GM18867 (cell line): Measurements from ENCODE around the gene METTL16.
"Not testable (repeated sequence)": the region's sequence is repeated elsewhere in the genome, so short reads cannot be mapped to it uniquely, and the experiment has no call there.

Experiments
- ATAC-seq: cut with Tn5 transposase; IDR thresholded peaks from one replicate; pipeline ENCODE4 v1.9.1; 2021; ENCODE audit warnings: mild to moderate bottlenecking, moderate library complexity; ENCODE audit not compliant: unreplicated experiment

METTL16 gene

GRCh38 chr17:2511462-2512369 lies at the start of gene METTL16:
TSS of gene METTL16 (minus strand) at chr17:2511888. CDS start at chr17:2502331, 9,557 bp downstream.
- peak; percentile 94 for ATAC-seq

GRCh38 chr17:2560658-2561057 lies 49.0 kb upstream of the METTL16 start:
- ATAC-seq = no peak

- no peak for ATAC-seq
Measured at GRCh38 chr17:2551928-2552327, 40.2 kb upstream of the METTL16 start.

GRCh38 chr17:2551493-2551892 lies 39.8 kb upstream of the METTL16 start:
- ATAC-seq = no peak

DNA sequence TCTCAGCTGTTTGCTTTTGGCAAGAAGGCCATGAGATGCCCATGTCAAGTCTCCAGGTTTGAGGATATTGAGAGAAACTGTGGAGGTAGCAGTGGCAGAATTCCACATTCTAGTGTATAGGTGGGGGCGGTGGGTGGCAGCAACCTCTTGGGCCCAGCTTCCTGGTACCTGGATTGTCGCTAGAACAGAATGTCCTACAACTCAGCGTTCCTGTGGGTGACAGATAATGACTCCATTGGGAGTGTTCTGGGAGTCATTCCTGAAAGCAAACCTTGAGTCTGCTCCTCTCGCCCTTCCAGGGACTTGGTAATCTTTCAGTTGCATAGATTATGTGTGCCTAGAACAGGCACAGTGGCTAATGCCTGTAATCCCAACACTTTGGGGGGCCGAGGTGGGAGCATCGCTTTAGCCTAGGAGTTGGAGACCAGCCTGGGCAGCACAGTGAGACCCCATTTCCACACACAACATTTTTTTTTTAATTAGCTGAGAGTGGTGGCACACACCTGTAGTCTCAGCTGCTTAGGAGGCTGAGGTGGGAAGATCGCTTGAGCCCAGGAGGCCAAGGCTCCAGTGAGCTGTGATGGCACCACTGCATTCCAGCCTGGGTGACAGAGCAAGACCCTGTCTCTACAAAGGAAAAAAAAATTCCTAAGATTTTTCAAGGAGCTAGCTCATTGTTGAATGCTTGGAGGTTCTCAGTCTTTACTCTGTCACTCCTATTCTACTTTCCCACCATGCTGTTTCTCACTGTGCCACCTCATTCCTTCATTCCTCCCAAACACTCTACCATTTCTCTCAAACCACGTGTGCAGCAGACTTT lies 37.9 kb upstream of the METTL16 start:
- no peak for ATAC-seq

- ATAC-seq = not testable (repeated sequence)
Measured at GRCh38 chr17:2548026-2548425, 36.3 kb upstream of the METTL16 start.

DNA sequence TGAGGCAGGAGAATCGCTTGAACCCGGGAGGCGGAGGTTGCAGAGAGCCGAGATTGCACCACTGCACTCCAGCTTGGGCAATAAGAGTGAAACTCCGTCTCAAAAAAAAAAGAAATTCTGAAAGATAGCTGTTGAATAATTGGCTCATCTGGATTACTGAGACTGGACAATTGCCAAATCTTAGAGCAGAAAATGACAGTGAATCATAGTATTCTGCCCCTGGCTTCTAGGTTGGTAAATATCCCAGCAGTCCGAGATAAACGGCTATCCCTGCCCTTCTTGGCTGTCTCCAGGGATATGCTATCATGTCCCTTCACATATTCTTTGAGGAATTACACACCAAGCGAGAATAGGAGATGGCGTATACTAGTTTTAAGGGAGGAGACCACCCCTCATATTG lies 35.5 kb upstream of the METTL16 start:
- ATAC-seq = no peak

- ATAC-seq = no peak
Measured at GRCh38 chr17:2545393-2545792, 33.7 kb upstream of the METTL16 start.

DNA sequence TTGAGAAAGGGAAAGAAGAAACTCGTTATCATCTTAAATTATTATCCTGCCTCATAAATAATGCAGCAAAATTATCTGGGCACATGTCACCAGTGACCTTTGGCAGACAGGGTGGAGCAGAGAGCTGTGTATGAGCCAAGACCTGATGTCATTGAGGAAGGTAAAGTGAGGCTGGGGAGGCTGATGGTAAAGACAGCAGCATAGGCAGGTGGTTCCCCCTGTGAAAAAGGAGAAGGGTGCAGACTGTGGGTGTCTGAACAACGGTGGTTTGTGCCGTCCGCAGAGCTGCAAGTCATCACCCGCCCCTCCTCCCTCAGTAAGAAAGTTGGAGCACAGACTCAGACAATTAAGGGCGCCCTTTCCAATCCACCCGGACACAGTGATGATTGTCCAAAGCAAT lies 30.8 kb upstream of the METTL16 start:
- ATAC-seq = no peak

GRCh38 chr17:2542056-2542455 lies 30.4 kb upstream of the METTL16 start:
- ATAC-seq = no peak

DNA sequence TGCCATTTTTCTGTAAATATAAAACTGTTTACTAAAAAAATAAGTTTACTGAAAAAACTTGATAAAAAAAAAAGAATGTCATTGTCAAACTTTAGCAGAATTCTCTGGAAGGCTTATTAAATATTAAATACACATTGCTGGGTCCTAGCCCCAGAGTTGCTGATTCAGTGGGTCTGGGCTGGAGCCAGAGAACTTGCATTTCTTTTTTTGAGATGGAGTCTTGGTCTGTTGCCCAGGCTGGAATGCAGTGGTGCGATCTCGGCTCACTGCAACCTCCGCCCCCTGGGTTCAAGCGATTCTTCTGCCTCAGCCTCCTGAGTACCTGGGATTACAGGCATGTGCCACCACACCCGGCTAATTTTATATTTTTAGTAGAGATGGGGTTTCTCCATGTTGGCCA lies 25.9 kb upstream of the METTL16 start:
- ATAC-seq = not testable (repeated sequence)

- ATAC-seq = no peak
Measured at GRCh38 chr17:2532146-2532720, 20.5 kb upstream of the METTL16 start.

DNA sequence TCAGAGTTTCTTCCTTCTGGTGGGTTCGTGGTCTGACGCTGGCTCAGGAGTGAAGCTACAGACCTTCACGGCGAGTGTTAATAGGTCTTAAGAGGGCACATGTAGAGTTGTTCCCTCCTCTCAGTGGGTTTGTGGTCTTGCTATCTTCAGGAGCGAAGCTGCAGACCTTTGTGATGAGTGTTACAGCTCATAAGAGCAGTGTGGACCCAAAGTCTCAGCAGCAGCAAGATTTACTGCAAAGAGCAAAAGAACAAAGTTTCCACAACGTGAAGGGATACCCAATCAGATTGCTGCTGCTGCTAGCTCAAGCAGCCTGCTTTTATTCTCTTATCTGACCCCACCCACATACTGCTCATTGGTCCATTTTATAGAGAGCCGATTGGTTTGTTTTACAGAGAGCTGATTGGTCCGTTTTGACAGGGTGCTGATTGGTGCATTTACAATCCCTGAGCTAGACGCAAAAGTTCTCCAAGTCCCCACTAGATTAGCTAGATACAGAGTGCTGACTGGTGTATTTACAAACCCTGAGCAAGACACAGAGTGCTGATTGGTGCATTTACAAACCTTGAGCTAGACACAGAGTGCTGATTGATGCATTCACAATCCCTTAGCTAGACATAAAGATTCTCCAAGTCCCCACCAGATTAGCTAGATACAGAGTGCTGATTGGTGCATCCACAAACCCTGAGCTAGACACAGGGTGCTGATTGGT lies 19.7 kb upstream of the METTL16 start:
- not testable (repeated sequence) for ATAC-seq

- ATAC-seq = not testable (repeated sequence)
Measured at GRCh38 chr17:2521775-2522410, 10.2 kb upstream of the METTL16 start.

DNA sequence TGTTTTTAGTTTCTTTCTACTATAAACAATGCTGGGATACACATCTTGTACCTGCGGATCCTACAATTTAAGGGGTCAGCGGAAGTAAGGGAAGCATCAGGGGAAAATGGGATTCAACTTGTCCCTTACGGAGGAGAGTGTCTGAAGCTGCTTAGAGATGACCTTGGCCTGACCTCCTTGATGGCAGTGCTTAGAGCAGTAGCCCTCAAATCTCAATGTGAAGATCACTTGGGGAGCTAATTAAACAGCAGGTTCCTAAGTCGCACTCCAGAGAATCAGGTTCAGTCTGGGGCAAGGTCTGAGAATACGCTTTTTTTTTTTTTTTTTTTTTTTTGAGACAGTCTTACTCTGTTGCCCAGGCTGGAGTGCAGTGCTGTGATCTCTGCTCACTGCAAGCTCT lies 9.6 kb upstream of the METTL16 start:
- ATAC-seq = no peak

- ATAC-seq = no peak
Measured at GRCh38 chr17:2517539-2517938, 5.9 kb upstream of the METTL16 start.

DNA sequence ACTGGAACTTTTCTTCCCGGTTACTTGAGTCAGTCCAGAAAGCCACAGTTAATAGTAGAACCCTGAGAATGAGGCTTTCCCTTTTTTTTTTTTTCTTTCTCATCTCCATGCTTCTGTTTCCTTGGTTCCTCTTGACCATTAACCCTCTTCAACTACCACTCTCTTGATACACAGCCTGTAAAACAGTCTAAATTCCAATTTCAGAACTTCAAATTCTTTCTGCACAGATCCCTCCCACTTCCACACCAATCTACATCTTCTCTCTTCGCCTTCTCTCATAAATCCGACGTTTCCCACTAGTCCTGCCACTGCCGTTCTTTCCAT lies 588 bp downstream of the METTL16 start:
- no peak for ATAC-seq

- no peak for ATAC-seq
Measured at GRCh38 chr17:2510559-2510958, 1.1 kb downstream of the METTL16 start.

DNA sequence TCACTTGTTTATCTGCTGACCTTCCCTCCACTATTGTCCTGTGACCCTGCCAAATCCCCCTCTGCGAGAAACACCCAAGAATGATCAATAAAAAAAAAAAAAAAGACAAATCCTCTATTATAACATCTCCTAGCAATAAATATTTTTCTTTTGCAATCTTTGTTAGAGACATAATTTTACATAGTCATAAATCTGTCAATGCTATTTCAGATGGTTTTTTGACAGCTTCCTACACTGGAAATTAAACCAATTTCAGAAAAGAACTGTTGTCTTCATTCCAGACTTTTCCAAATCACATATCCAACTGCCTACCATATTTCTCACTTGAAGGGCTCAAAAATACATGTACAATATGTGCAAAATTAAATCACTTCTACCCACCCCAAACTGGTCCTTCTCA lies 3.7 kb downstream of the METTL16 start:
- ATAC-seq = no peak

GRCh38 chr17:2507015-2507414 lies 4.7 kb downstream of the METTL16 start:
- ATAC-seq = not testable (repeated sequence)

GRCh38 chr17:2503627-2504026 lies 8.1 kb downstream of the METTL16 start:
- no peak for ATAC-seq
